Epithelial cell of esophagus (primary cell): Measurements from ENCODE around the gene EML6.

Experiments
- DNase-seq: peaks from one replicate; pipeline ENCODE4 v3.0.0; 2010; ENCODE audit warnings: low read depth
- H3K4me3 ChIP-seq: 2 replicates; pipeline ENCODE4 v1.5.1; 2011; ENCODE audit warnings: mild to moderate bottlenecking, low read length, control low read depth
- TF ChIP-seq, protein P1 (sequence below): IDR thresholded peaks from 2 replicates; pipeline ENCODE4 v1.5.1; 2011; ENCODE audit warnings: low read depth, mild to moderate bottlenecking, low read length, control low read depth, inconsistent platforms; ENCODE audit not compliant: insufficient read depth; ENCODE audit errors: missing control alignments

The EML6 gene

DNA sequence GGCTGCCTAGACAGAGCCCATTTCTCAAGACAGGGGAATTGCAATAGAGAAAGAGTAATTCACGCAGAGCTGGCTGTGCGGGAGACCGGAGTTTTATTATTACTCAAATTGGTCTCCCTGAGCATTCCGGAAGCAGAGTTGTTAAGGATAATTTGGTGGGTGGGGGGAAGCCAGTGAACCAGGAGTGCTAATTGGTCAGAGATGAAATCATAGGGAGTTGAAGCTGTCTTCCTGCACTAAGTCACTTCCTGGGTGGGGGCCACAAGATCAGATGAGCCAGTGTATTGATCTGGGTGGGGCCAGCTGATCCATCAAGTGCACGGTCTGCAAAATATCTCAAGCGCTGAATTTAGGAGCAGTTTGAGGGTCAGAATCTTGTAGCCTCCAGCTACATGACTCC is 242.0 kb downstream of the EML6 start:
- H3K4me3 ChIP-seq = no peak overlapping the region
- TF ChIP-seq, protein P1, sequence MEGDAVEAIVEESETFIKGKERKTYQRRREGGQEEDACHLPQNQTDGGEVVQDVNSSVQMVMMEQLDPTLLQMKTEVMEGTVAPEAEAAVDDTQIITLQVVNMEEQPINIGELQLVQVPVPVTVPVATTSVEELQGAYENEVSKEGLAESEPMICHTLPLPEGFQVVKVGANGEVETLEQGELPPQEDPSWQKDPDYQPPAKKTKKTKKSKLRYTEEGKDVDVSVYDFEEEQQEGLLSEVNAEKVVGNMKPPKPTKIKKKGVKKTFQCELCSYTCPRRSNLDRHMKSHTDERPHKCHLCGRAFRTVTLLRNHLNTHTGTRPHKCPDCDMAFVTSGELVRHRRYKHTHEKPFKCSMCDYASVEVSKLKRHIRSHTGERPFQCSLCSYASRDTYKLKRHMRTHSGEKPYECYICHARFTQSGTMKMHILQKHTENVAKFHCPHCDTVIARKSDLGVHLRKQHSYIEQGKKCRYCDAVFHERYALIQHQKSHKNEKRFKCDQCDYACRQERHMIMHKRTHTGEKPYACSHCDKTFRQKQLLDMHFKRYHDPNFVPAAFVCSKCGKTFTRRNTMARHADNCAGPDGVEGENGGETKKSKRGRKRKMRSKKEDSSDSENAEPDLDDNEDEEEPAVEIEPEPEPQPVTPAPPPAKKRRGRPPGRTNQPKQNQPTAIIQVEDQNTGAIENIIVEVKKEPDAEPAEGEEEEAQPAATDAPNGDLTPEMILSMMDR = no peak
- no peak for DNase-seq

DNA sequence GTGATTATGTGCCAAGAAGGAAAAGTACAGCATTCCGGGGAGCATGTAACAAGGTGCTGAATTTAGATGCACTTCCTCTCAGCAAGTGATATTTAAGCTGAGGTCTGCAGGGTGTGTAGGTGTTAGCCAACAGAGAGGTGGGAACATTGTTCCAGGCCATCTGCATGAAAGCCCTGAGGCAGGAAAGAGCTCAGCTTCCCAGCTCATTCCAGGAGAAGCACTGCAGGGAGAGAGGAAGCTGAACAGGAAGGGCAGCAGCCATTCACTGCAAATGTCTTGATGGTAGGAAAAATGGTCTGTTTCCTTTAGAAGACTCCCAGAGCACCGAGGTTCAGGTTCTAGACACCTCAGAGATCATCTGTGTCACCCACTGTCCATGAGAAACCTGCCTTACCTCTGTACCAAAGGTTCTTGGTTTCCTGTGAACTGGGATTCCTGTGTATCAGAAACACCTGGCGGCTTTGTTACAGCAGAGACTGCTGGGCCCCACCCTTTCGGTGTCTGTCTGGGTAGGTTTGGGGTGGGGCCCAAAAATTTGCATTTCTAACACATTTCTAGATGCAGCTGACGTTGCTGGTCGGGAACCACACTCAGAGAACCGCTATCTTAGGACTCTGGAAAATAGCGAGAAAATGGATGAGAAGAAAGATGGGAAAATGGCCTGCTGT is 242.8 kb downstream of the EML6 start:
- TF ChIP-seq, protein P1 = no peak
- DNase-seq = peak; percentile 68
- H3K4me3 ChIP-seq = no peak overlapping the region

- no peak overlapping the region for H3K4me3 ChIP-seq
- TF ChIP-seq, protein P1 = no peak
These were observed 243.4 kb downstream of the EML6 start for GRCh38 chr2:54966837-54967236.

DNA sequence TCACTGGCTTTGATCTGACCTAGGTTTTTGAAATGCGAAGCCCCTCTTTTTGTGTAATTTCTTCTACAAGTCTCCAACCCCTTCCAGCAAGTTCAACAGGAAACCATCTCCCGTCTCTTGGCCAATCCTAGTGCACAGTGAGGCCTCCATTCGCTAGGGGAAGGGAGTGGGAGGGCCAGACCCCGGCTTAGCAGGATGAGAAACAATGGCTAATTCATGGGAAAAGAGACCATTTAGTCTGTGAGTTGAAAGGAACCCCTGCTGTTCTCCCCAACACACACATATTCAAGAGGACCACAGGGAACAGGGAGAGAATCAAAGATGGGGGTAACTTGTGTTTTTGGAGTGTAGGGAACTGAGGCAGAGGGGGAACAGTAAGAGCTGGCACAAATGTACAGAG is 243.8 kb downstream of the EML6 start:
- no peak overlapping the region for H3K4me3 ChIP-seq
- no peak for DNase-seq
- TF ChIP-seq, protein P1 = no peak

More at GRCh38 chr2:54966837-54967236, 243.4 kb downstream of the EML6 start:
- DNase-seq = no peak

DNA sequence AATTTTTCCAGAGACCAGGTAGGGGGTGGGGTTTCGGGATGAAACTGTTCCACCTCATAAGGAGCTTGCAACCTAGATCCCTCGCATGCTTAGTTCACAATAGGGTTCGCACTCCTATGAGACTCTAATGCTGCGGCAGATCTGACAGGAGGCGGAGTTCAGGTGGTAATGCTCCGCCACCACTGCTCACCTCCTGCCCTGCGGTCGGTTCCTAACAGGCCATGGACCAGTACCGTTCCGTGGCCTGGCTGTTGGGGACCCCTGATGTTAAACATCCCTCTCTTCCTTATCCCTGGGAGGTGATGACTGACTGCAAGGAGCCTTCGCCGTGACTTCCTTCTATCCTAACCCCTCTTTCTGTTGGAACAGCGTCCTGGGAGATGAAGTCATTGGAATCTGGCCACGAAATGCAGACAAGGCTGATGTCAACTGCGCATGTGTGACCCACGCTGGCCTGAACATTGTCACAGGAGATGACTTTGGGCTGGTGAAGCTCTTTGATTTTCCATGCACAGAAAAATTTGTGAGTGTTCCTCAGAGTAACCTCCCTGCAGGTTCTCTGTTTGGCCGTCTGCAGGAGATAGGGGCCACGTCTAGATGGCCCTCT is 244.4 kb downstream of the EML6 start:
- TF ChIP-seq, protein P1 = no peak
- H3K4me3 ChIP-seq = no peak overlapping the region
- no peak for DNase-seq

GRCh38 chr2:54968561-54969218 is 245.2 kb downstream of the EML6 start:
- no peak for DNase-seq
- TF ChIP-seq, protein P1 = no peak
- H3K4me3 ChIP-seq = no peak overlapping the region
